ENCODE results near the gene HERC3.

DNA sequence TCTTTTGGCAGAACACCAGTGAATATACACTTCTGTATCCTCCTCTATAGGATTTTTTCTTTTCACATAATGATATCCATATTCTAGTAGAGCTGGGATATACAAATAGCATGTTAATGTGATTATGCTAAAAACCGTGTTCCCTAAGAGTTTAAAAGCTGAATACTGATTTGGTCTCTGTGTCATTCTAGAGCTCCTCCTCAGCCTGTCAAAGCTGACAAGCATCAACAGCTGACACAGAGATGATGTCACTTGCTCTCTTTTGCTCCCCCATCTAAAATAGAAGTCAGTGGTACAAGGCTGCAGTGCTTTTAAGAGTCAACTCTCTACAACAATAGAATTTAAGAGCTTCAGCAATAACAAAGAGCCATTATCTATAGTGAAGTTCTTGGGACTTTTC lies 17.1 kb upstream of the HERC3 start:
- TF ChIP-seq POU2F2 (IDR thresholded peaks at IDR 0.05; ENCODE audit: low read depth, low read length), result no peak
- TF ChIP-seq POLR2A (IDR thresholded peaks at IDR 0.05; ENCODE audit: low read depth, low read length), result no peak
- TF ChIP-seq TAF1 (IDR thresholded peaks at IDR 0.05; ENCODE audit: low read depth, low read length), result no peak

Measured in GM12891 (cell line).